ENCODE measurements around the gene IGF2BP2. TPM values are rescaled to one million over a fixed set of nuclear protein-coding genes. Genes with fewer than 3 reads are reported as not detected.

IGF2BP2 gene
- total and polyA plus RNA-seq, 2 donors (not counting 1 experiment from before 2014, with no cell fraction given) = 0.01 TPM; not detected in 1

- H3K4me3 Mint-ChIP-seq = no peak overlapping the region
- no peak overlapping the region for H2AFZ ChIP-seq (ENCODE audit: insufficient read depth, low read depth, low read length, poor library complexity, severe bottlenecking)
- H3K4me1 Mint-ChIP-seq = no peaks in the 10 kb centered on the region
- H3K4me1 ChIP-seq (ENCODE audit: control insufficient read depth in 2 of 2, insufficient read depth in 2 of 2, low read length in 2 of 2) = no peaks in the 10 kb centered on the region
- no peak overlapping the region for H3K9ac ChIP-seq (ENCODE audit: low read length)
- ChIA-PET POLR2A (no interaction called here), CTCF (interaction anchor here (0.6 to 1.1 kb wide), 2 partner anchors 39 to 42 kb away, joined by 3 read pairs; no protein-coding TSS in a partner anchor)
- no peak overlapping the region for H3K4me2 ChIP-seq (replicated peaks; ENCODE audit: low read depth, low read length, poor library complexity, severe bottlenecking)
- TF ChIP-seq CTCF (IDR thresholded peaks at IDR 0.05) = no peak
- TF ChIP-seq EZH2 (IDR thresholded peaks at IDR 0.05; ENCODE audit: borderline replicate concordance, insufficient read depth, low read depth, low read length, poor library complexity, severe bottlenecking) = no peak
- ATAC-seq (ENCODE audit: low read depth) (no peak), DNase-seq (no peak)
- no peak overlapping the region for H3K27ac ChIP-seq (ENCODE audit: low read length in 2 of 2)
- 71% methylated on average over 10 of the region's 10 CpGs for WGBS (ENCODE audit: insufficient coverage)
- no peaks in the 10 kb centered on the region for H3K36me3 ChIP-seq (replicated peaks in 1 of 2; ENCODE audit: control extremely low read depth in 1 of 2, control insufficient read depth in 1 of 2, extremely low read depth in 1 of 2, insufficient read depth in 2 of 2, low read length in 1 of 2)
- no peaks in the 10 kb centered on the region for H3K9me3 ChIP-seq (ENCODE audit: control extremely low read depth in 1 of 3, control insufficient read depth in 2 of 3, insufficient read depth in 1 of 3, low read length in 2 of 3)
- no peaks in the 10 kb centered on the region for H3K79me2 ChIP-seq (ENCODE audit: control insufficient read depth, insufficient read depth, low read length)
- H4K20me1 ChIP-seq (ENCODE audit: control insufficient read depth, insufficient read depth, low read length, poor library complexity, severe bottlenecking) = no peaks in the 10 kb centered on the region
- intact Hi-C loops (cut with micrococcal nuclease) = no loop called here
- peaks cover 9% of the 10 kb centered on the region for H3K27me3 Mint-ChIP-seq
- peaks cover 0 to 7% (median 0%) of the 10 kb centered on the region in 4 experiments for H3K27me3 ChIP-seq (replicated peaks in 1 of 4; ENCODE audit: control extremely low read depth in 1 of 4, control insufficient read depth in 3 of 4, insufficient read depth in 4 of 4, low read length in 3 of 4)
- no peaks in the 10 kb centered on the region for H3K9me3 Mint-ChIP-seq (ENCODE audit: insufficient read depth)
- H3K27ac Mint-ChIP-seq = no peak overlapping the region
- no peak overlapping the region for H3K4me3 ChIP-seq (ENCODE audit: control extremely low read depth in 1 of 5, extremely low read depth in 1 of 5, insufficient read depth in 1 of 5, low read depth in 2 of 5, low read length in 4 of 5)
Observed at GRCh38 chr3:185701611-185702261, 123.1 kb downstream of the IGF2BP2 start.

- no peak for ATAC-seq (ENCODE audit: low read depth)
- H3K79me2 ChIP-seq (ENCODE audit: control insufficient read depth, insufficient read depth, low read length) = no peaks in the 10 kb centered on the region
- POLR2A ChIA-PET = no interaction called here
Observed at GRCh38 chr3:185699927-185700326, 124.9 kb downstream of the IGF2BP2 start.

More at GRCh38 chr3:185699927-185700326, 124.9 kb downstream of the IGF2BP2 start:
- Histone ChIP-seq H2AFZ (ENCODE audit: insufficient read depth, low read depth, low read length, poor library complexity, severe bottlenecking) (no peak overlapping the region), H3K4me1 (ENCODE audit: control insufficient read depth in 2 of 2, insufficient read depth in 2 of 2, low read length in 2 of 2) (no peaks in the 10 kb centered on the region), H3K4me3 (ENCODE audit: control extremely low read depth in 1 of 5, extremely low read depth in 1 of 5, insufficient read depth in 1 of 5, low read depth in 2 of 5, low read length in 4 of 5) (no peak overlapping the region), H3K4me2 (replicated peaks; ENCODE audit: low read depth, low read length, poor library complexity, severe bottlenecking) (no peak overlapping the region), H3K9me3 (ENCODE audit: control extremely low read depth in 1 of 3, control insufficient read depth in 2 of 3, insufficient read depth in 1 of 3, low read length in 2 of 3) (no peaks in the 10 kb centered on the region), H3K9ac (ENCODE audit: low read length) (no peak overlapping the region), H4K20me1 (ENCODE audit: control insufficient read depth, insufficient read depth, low read length, poor library complexity, severe bottlenecking) (no peaks in the 10 kb centered on the region), H3K27me3 (replicated peaks in 1 of 4; ENCODE audit: control extremely low read depth in 1 of 4, control insufficient read depth in 3 of 4, insufficient read depth in 4 of 4, low read length in 3 of 4) (peaks cover 0 to 7% (median 0%) of the 10 kb centered on the region in 4 experiments), H3K27ac (ENCODE audit: low read length in 2 of 2) (no peak overlapping the region), H3K36me3 (replicated peaks in 1 of 2; ENCODE audit: control extremely low read depth in 1 of 2, control insufficient read depth in 1 of 2, extremely low read depth in 1 of 2, insufficient read depth in 2 of 2, low read length in 1 of 2) (no peaks in the 10 kb centered on the region)
- Mint-ChIP-seq H3K9me3 (ENCODE audit: insufficient read depth) (no peaks in the 10 kb centered on the region), H3K4me3 (no peak overlapping the region), H3K27me3 (peaks cover 20% of the 10 kb centered on the region), H3K4me1 (no peaks in the 10 kb centered on the region), H3K27ac (no peak overlapping the region)
- CTCF ChIA-PET = interaction anchor here (1.2 kb wide), 1 partner anchor 69 kb away, joined by 3 read pairs; no protein-coding TSS in a partner anchor
- WGBS (ENCODE audit: insufficient coverage) = no CpG with 5 or more reads among the region's 2 CpGs
- intact Hi-C loops (cut with micrococcal nuclease) = no loop called here
- DNase-seq = no peak
- TF ChIP-seq EZH2 (IDR thresholded peaks at IDR 0.05; ENCODE audit: borderline replicate concordance, insufficient read depth, low read depth, low read length, poor library complexity, severe bottlenecking) (no peak), CTCF (IDR thresholded peaks at IDR 0.05) (no peak)
